SJSA1 (cell line): ENCODE measurements around the gene TXNRD1. TPM values are rescaled to one million over a fixed set of nuclear protein-coding genes. Genes with fewer than 3 reads are reported as not detected.
"Not testable (repeated sequence)": the region's sequence is repeated elsewhere in the genome, so short reads cannot be mapped to it uniquely, and the experiment has no call there.

ENCODE experiments used
- DNase-seq, 2 experiments: peaks; one replicate each; pipeline ENCODE4 v3.0.0-alpha.2; 2015 to 2020; ENCODE audit warnings: low spot score in 2 of 2, low read depth in 1 of 2
- H3K27ac ChIP-seq: fragments of 250-450 bp; sonication (Bioruptor Pico); 2 replicates; pipeline ENCODE4 v1.5.1; 2020; ENCODE audit warnings: mild to moderate bottlenecking, moderate library complexity
- H3K27me3 ChIP-seq: fragments of 250-450 bp; sonication (Bioruptor Pico); replicated peaks from 2 replicates; pipeline ENCODE4 v1.5.1; 2020; ENCODE audit warnings: mild to moderate bottlenecking, moderate library complexity
- H3K36me3 ChIP-seq: fragments of 250-450 bp; sonication (Bioruptor Pico); 2 replicates; pipeline ENCODE4 v1.5.1; 2020; ENCODE audit warnings: mild to moderate bottlenecking
- H3K4me1 ChIP-seq: fragments of 250-450 bp; sonication (Bioruptor Pico); replicated peaks from 2 replicates; pipeline ENCODE4 v1.6.1; 2021; ENCODE audit warnings: mild to moderate bottlenecking
- H3K4me3 ChIP-seq: fragments of 250-450 bp; sonication (Bioruptor Pico); 2 replicates; pipeline ENCODE4 v1.5.1; 2020; ENCODE audit warnings: mild to moderate bottlenecking
- H3K9me3 ChIP-seq: fragments of 250-450 bp; sonication (Bioruptor Pico); replicated peaks from 2 replicates; pipeline ENCODE4 v1.5.1; 2020; ENCODE audit warnings: mild to moderate bottlenecking
- total RNA-seq: library from RNA; depleted of rRNA; stranded (reverse); fragments of >200 nt; shearing (Covaris generic); gene quantifications from 2 replicates; pipeline ENCODE4 v1.2.3, GENCODE V29; 2014

The TXNRD1 gene
- total RNA-seq, 1 experiment from 2014 or later: 378 TPM

DNA sequence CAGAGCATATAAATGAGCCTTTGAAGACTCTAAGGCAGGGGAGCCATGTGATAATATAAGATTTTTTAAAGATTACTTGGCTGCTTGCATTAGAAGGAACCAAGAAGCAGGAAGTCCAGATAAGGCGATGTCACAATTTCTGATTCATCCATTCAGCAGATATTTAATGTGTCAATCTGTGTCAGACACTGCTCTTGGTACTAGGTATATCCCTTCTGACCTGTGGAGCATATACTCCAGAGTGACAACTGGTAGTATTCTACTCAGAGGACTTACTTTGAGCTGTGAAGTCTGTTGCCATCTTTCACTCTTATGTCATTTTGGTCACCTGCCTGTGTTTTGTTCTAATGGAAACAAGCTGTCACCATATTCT lies 98.6 kb downstream of the TXNRD1 start:
- no peaks in the 10 kb centered on the region for H3K27me3 ChIP-seq
- no peak overlapping the region for H3K27ac ChIP-seq
- no peaks in the 10 kb centered on the region for H3K9me3 ChIP-seq
- no peak for DNase-seq
- peaks cover 95% of the 10 kb centered on the region for H3K36me3 ChIP-seq
- no peak overlapping the region for H3K4me3 ChIP-seq
- peaks cover 5% of the 10 kb centered on the region for H3K4me1 ChIP-seq

DNA sequence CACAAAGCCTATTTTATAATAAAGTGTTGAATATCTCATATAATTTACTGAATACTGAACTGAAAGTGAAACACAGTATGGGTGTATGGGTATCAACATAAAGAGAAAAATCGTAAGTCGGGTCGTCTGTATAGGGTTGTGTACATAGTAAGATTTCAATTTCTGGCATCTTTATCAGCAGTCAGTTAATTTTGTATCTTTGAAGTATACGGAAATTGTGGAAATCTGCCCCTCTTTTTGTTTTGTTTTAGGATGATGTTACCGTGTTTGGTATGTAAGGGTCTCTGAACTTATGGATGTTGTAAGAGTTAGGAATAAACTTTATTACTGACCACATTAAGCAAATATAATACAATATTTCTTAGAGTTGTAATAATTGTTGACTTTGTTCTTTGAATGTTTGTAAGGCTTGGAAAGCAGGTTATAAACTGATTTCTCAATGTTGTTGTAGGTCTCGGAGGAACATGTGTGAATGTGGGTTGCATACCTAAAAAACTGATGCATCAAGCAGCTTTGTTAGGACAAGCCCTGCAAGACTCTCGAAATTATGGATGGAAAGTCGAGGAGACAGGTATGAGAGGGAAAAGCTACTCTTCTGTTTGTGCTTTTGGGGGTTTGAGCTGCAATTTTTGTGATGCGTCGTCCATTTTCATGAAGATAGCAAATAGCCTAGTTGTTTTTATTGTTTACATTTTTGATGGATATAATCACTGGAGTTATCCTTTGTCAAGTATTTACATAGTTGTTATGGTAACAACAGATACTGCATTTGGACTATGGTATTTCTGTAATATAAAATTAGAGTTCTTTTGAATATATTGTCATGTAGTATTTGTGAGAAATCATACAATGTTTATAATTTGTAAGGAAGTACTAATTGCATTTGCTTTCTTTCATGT lies 100.0 kb downstream of the TXNRD1 start:
- H3K36me3 ChIP-seq: peaks cover 97% of the 10 kb centered on the region

GRCh38 chr12:104316936-104317335 lies 101.4 kb downstream of the TXNRD1 start:
- peaks cover 5% of the 10 kb centered on the region for H3K4me1 ChIP-seq
- no peaks in the 10 kb centered on the region for H3K27me3 ChIP-seq
- no peak overlapping the region for H3K27ac ChIP-seq
- no peak overlapping the region for H3K4me3 ChIP-seq
- no peaks in the 10 kb centered on the region for H3K9me3 ChIP-seq
- peaks cover 98% of the 10 kb centered on the region for H3K36me3 ChIP-seq
- DNase-seq: no peak

More for the DNA sequence above, 100.0 kb downstream of the TXNRD1 start:
- Histone ChIP-seq H3K9me3 (no peaks in the 10 kb centered on the region), H3K4me1 (peaks cover 5% of the 10 kb centered on the region), H3K4me3 (no peak overlapping the region), H3K27me3 (no peaks in the 10 kb centered on the region), H3K27ac (peak overlapping the region; percentile 22)
- DNase-seq: no peak

- no peak overlapping the region for H3K27ac ChIP-seq
- DNase-seq: no peak
Measured at GRCh38 chr12:104317538-104318210, 102.1 kb downstream of the TXNRD1 start.

DNA sequence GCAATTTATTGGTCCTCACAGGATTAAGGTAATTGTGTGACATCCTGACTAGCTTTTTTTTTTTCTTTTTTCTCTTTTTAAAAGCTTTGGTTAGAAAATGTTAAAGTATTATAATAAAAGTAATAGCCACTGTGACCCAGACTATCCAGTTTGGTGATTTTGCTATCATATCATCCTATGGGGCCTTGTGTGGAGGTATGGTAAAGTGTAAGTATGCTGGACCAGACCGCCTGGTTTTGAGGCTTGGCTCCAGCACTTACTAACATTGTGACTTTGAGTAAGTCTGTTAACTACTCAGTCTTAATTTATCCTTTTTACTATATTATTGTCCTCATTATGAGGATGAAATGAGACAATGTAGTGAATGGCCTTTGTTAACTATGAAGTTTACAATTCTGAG lies 103.4 kb downstream of the TXNRD1 start:
- H3K36me3 ChIP-seq: peaks cover 87% of the 10 kb centered on the region
- no peak for DNase-seq
- H3K4me1 ChIP-seq: peaks cover 5% of the 10 kb centered on the region
- H3K27ac ChIP-seq: no peak overlapping the region
- H3K4me3 ChIP-seq: no peak overlapping the region
- H3K9me3 ChIP-seq: no peaks in the 10 kb centered on the region
- H3K27me3 ChIP-seq: no peaks in the 10 kb centered on the region

More at GRCh38 chr12:104317538-104318210, 102.1 kb downstream of the TXNRD1 start:
- Histone ChIP-seq H3K4me1 (peaks cover 5% of the 10 kb centered on the region), H3K4me3 (no peak overlapping the region), H3K27me3 (no peaks in the 10 kb centered on the region), H3K9me3 (no peaks in the 10 kb centered on the region), H3K36me3 (peaks cover 97% of the 10 kb centered on the region)

DNA sequence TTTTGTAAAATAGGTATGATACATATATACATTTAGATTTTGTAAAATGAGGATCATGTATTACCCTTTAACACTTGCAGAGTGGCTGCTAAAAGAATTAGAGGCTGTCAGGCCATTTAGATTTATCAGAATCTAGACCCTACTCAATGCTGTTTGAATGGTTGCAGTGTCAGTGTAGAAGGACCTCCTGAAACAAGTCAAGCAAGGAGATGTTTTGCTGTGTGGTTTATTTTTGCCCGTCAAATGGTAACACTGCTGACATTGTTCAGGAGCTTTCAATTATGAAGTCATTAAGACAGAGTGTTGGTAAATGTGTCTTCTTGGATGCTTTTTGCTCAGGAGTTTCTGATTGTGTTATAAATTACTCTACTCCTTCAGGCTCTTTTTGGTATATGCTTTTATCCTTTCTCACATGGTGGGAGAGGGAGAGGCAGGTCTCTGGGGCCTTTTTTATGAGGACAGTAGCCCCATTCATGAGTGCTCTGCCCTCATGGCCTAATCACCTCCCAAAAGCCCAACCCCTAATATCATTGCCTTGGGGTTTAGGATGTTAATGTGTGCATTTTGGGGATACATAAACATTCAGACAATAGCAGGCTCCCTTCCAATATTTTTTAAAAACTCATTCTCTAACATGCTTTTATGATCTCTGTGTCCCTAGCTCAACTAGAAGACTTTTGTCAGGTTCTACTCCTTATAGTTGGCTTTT lies 104.5 kb downstream of the TXNRD1 start:
- DNase-seq: no peak
- no peaks in the 10 kb centered on the region for H3K9me3 ChIP-seq
- no peak overlapping the region for H3K27ac ChIP-seq
- no peak overlapping the region for H3K4me3 ChIP-seq
- peaks cover 87% of the 10 kb centered on the region for H3K36me3 ChIP-seq
- H3K4me1 ChIP-seq: peaks cover 5% of the 10 kb centered on the region
- no peaks in the 10 kb centered on the region for H3K27me3 ChIP-seq

GRCh38 chr12:104320627-104321024 lies 105.0 kb downstream of the TXNRD1 start:
- DNase-seq: no peak
- Histone ChIP-seq H3K4me3 (no peak overlapping the region), H3K4me1 (peaks cover 3% of the 10 kb centered on the region), H3K36me3 (peaks cover 87% of the 10 kb centered on the region), H3K27me3 (no peaks in the 10 kb centered on the region), H3K27ac (no peak overlapping the region), H3K9me3 (no peaks in the 10 kb centered on the region)

- Histone ChIP-seq H3K9me3 (no peaks in the 10 kb centered on the region), H3K4me1 (no peaks in the 10 kb centered on the region), H3K27ac (no peak overlapping the region), H3K4me3 (no peak overlapping the region), H3K36me3 (peaks cover 89% of the 10 kb centered on the region), H3K27me3 (no peaks in the 10 kb centered on the region)
- no peak for DNase-seq
Measured at GRCh38 chr12:104321949-104322348, 106.4 kb downstream of the TXNRD1 start.

DNA sequence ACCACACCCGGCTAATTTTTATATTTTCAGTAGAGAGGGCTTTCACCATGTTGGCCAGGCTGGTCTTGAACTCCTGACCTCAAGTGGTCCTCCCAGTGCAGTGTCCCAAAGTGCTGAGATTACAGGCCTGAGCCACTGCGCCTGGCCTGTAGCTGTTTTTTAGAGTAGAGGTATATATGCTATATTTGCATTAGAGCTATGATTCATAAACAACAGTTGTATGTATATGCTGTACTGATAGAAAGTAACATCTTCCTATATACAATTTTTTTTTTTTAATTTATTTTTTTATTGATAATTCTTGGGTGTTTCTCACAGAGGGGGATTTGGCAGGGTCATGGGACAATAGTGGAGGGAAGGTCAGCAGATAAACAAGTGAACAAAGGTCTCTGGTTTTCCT lies 107.0 kb downstream of the TXNRD1 start:
- not testable (repeated sequence) for H3K27ac ChIP-seq, DNase-seq, H3K9me3 ChIP-seq, H3K4me3 ChIP-seq, H3K4me1 ChIP-seq, H3K27me3 ChIP-seq
- peaks cover 89% of the 10 kb centered on the region for H3K36me3 ChIP-seq

DNA sequence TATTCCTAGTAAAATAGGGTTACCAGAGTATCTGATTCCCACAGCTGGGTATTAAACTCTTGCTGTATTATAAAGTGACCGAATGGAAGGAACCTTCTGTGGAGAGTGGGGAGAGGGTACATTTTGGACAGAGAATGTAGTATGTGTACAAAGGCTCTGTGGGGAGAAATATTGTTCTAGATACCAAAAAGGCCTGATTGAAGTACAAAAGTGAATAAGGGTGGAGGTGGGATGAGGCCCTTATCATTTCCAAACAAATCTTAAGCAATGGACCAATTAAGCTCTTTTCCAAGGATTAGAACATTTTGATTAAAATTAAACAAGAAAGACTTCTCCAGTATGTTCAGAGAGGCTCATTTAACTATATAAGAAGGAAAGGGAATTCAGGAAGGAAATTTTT lies 108.3 kb downstream of the TXNRD1 start:
- H3K9me3 ChIP-seq: no peaks in the 10 kb centered on the region
- DNase-seq: no peak
- H3K36me3 ChIP-seq: peaks cover 89% of the 10 kb centered on the region
- H3K4me1 ChIP-seq: no peaks in the 10 kb centered on the region
- no peak overlapping the region for H3K4me3 ChIP-seq
- no peaks in the 10 kb centered on the region for H3K27me3 ChIP-seq
- no peak overlapping the region for H3K27ac ChIP-seq

DNA sequence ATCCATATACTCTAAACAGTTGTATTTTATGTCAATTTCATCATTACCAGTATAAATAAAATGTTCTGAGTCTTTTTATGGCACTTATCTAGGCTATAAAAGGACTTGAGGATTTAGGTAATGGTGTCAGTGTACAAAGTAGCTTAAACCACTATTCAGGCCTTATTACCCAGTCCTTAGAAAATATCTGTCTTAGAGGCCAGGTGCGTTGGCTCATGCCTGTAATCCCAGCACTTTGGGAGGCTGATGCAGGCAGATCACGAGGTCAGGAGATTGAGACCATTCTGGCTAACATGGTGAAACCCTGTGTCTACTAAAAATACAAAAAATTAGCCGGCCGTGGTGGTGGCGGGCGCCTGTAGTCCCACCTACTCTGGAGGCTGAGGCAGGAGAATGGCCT lies 112.7 kb downstream of the TXNRD1 start:
- H3K4me3 ChIP-seq, H3K4me1 ChIP-seq, H3K9me3 ChIP-seq, H3K27me3 ChIP-seq, DNase-seq, H3K27ac ChIP-seq: not testable (repeated sequence)
- H3K36me3 ChIP-seq: peaks cover 90% of the 10 kb centered on the region

DNA sequence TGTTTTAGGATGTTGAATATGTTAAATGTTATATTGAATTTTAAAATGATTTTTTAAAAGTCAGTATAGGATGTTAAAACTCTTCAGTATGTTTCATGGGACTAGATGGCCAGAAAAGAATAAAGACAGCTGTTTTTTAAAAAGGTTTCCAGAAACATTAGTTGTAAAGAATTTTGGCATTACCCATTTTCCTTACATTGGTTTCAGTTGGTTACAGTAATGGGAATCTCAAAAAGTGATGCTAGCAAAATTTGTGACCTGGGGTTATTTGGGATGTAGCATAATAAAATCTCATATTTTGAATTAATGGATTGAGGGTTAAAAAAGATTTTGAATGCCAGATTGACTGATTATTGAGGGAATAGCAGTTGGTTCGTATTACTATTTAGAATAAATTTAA lies 113.2 kb downstream of the TXNRD1 start:
- H3K36me3 ChIP-seq: peaks cover 94% of the 10 kb centered on the region
- no peaks in the 10 kb centered on the region for H3K27me3 ChIP-seq
- H3K9me3 ChIP-seq: no peaks in the 10 kb centered on the region
- H3K4me1 ChIP-seq: no peaks in the 10 kb centered on the region
- DNase-seq: no peak
- H3K27ac ChIP-seq: no peak overlapping the region
- no peak overlapping the region for H3K4me3 ChIP-seq

GRCh38 chr12:104329707-104330532 lies 114.3 kb downstream of the TXNRD1 start:
- Histone ChIP-seq H3K9me3 (no peaks in the 10 kb centered on the region), H3K27me3 (no peaks in the 10 kb centered on the region), H3K4me1 (no peaks in the 10 kb centered on the region), H3K36me3 (peaks cover 94% of the 10 kb centered on the region), H3K4me3 (no peak overlapping the region), H3K27ac (no peak overlapping the region)
- no peak for DNase-seq
